Testis (tissue), 3 donors: ENCODE data around the gene ATP1A4. TPM values are rescaled to one million over a fixed set of nuclear protein-coding genes. Genes with fewer than 3 reads are reported as not detected.

Experiments used
- DNase-seq: peaks from one replicate; pipeline ENCODE4 v3.0.0-alpha.2; 2019
- H3K27ac ChIP-seq, 2 donors: fragments of 200-600 bp; sonication (generic); one replicate each; pipeline ENCODE4 v1.5.1; 2019
- H3K27me3 ChIP-seq: fragments of 200-600 bp; sonication (generic); one replicate; pipeline ENCODE4 v1.5.1; 2019
- H3K36me3 ChIP-seq: fragments of 200-600 bp; sonication (generic); one replicate; pipeline ENCODE4 v1.5.1; 2017; ENCODE audit warnings: low read depth; ENCODE audit errors: missing control alignments
- H3K4me1 ChIP-seq: fragments of 200-600 bp; sonication (generic); one replicate; pipeline ENCODE4 v1.5.1; 2019
- H3K4me3 ChIP-seq, 2 donors: fragments of 200-600 bp; sonication (generic); one replicate each; pipeline ENCODE4 v1.5.1; 2017 to 2019
- H3K9me3 ChIP-seq: fragments of 200-600 bp; sonication (generic); one replicate; pipeline ENCODE4 v1.5.1; 2017
- POLR2A ChIP-seq: fragments of 450-650 bp; IDR thresholded peaks from one replicate; pipeline ENCODE4 v1.6.1; 2017; ENCODE audit warnings: antibody characterized with exemption, mild to moderate bottlenecking, moderate library complexity
- WGBS, 2 donors: methylation state at CpG; one replicate each; pipeline ENCODE4 v1.1.5; 2018; 5-methylcytosine and 5-hydroxymethylcytosine counted together
- intact Hi-C: fragments of 100-400 bp; cut with DNase I; formaldehyde crosslinking; loops from one replicate; pipeline ENCODE4 v1.15.1; 2023; ENCODE audit warnings: low total_unique reads
- polyA plus RNA-seq: library from polyadenylated mRNA; stranded (reverse); fragments of 350-450 nt; fragmentation: Illumina TruSeq; extraction: RNeasy Lipid Tissue Mini Kit (QIAGEN cat#74804); gene quantifications from one replicate; pipeline ENCODE4 v1.2.3, GENCODE V29; 2014; ENCODE audit warnings: low read depth, low replicate concordance; ENCODE audit not compliant: insufficient read depth
- total RNA-seq, 2 donors: library from RNA; depleted of rRNA; stranded (reverse); fragments of >200 nt; gene quantifications; one replicate each; pipeline ENCODE4 v1.2.3, GENCODE V29; 2016
- TF ChIP-seq, protein P1 (sequence below), 3 experiments: fragments of 450-650 bp in 2 of 3; fragments of 200-600 bp in 1 of 3; sonication (generic) in 1 of 3; IDR thresholded peaks; one replicate each; pipeline ENCODE4 v1.5.1; 2016 to 2019; ENCODE audit warnings: antibody characterized with exemption in 3 of 3, mild to moderate bottlenecking in 2 of 3, moderate library complexity in 1 of 3

Gene ATP1A4
- total and polyA plus RNA-seq, 3 donors from 2014 or later, result 13.3 to 38.6 (median 23.0) TPM

DNA sequence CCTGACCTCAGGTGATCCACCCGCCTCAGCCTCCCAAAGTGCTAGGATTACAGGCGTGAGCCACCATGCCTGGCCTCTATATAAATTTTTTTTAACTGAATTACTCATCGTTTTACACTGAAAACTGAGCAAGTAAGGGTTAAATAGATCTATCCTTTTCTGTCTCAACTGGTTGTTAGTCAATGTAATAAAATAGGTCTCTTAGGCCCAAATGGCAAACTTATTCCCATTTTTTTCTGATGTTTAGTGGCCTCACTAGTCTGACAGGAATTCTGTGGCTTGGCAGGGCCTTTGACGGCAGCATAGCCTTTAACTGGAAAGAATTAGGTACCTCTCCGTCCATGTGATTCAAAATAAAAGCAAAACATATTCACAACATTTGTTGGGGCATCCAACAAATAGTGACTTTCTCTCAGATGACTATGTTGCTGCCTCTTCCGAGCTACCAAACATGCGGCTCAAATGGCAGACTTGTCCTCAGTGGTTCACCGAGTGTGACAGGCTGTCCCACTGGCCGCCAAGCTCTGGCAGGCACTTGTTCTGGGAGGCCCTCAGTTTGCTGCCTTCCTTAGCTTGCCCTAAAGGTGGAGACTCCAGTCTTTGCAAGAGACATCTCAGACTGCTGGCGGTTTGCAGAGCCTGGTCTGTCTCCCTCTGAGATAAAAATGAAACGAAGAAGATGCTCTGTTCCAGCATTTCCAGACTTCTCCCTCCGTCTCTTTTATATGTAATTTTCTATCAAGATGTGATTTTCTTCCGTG lies 17.4 kb downstream of the ATP1A4 start:
- Histone ChIP-seq H3K4me1 (no peaks in the 10 kb centered on the region), H3K4me3 (no peak overlapping the region), H3K27ac (no peak overlapping the region), H3K27me3 (no peaks in the 10 kb centered on the region), H3K36me3 (no peaks in the 10 kb centered on the region), H3K9me3 (no peaks in the 10 kb centered on the region)
- DNase-seq, result no peak
- 69 to 75% methylated on average over 13 of the region's 13 CpGs for WGBS, 2 donors
- intact Hi-C loops, result no loop called here
- no peak for TF ChIP-seq POLR2A
- TF ChIP-seq, protein P1, sequence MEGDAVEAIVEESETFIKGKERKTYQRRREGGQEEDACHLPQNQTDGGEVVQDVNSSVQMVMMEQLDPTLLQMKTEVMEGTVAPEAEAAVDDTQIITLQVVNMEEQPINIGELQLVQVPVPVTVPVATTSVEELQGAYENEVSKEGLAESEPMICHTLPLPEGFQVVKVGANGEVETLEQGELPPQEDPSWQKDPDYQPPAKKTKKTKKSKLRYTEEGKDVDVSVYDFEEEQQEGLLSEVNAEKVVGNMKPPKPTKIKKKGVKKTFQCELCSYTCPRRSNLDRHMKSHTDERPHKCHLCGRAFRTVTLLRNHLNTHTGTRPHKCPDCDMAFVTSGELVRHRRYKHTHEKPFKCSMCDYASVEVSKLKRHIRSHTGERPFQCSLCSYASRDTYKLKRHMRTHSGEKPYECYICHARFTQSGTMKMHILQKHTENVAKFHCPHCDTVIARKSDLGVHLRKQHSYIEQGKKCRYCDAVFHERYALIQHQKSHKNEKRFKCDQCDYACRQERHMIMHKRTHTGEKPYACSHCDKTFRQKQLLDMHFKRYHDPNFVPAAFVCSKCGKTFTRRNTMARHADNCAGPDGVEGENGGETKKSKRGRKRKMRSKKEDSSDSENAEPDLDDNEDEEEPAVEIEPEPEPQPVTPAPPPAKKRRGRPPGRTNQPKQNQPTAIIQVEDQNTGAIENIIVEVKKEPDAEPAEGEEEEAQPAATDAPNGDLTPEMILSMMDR (IDR thresholded peaks at IDR 0.05), result no peak

DNA sequence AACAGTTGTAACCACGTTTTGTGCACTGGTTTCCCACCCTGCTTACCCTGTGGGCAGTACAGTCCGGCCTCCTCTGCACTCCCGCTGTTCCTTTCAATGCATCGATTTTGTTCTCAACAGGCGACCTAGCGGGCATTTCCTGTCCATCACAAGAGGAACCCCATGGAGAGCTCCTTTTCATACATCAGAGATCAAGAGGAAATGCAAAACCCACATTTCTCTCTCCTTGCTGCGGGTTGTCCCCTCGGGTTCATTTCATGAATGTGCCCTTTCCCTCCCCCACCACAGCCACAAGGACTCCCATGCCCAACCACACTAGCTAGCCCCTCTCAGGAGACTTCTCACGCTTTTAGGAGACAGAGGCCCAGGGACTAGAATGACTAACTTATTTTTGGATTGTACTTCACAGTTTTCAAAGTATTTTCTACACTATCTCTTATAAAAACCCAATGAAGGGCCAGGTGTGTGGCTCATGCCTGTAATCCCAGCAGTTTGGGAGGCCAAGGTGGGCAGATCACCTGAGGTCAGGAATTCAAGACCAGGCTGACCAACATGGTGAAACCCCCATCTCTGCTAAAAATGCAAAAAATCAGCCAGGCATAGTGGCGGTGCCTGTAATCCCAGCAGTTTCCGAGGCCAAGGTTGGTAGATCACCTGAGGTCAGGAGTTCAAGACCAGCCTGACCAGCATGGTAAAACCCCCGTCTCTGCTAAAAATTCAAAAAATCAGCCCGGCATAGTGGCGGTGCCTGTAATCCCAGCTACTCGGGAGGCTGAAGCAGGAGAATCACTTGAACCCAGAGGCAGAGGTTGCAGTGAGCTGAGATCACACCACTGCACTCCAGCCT lies 18.4 kb downstream of the ATP1A4 start:
- Histone ChIP-seq H3K36me3 (no peaks in the 10 kb centered on the region), H3K27me3 (no peaks in the 10 kb centered on the region), H3K27ac (no peak overlapping the region), H3K4me1 (no peaks in the 10 kb centered on the region), H3K4me3 (no peak overlapping the region), H3K9me3 (no peaks in the 10 kb centered on the region)
- TF ChIP-seq POLR2A, result no peak
- TF ChIP-seq, protein P1 (IDR thresholded peaks at IDR 0.05), result no peak
- 66 to 69% methylated on average over 13 to 15 of the region's 15 CpGs for WGBS, 2 donors
- intact Hi-C loops, result no loop called here
- DNase-seq, result no peak

DNA sequence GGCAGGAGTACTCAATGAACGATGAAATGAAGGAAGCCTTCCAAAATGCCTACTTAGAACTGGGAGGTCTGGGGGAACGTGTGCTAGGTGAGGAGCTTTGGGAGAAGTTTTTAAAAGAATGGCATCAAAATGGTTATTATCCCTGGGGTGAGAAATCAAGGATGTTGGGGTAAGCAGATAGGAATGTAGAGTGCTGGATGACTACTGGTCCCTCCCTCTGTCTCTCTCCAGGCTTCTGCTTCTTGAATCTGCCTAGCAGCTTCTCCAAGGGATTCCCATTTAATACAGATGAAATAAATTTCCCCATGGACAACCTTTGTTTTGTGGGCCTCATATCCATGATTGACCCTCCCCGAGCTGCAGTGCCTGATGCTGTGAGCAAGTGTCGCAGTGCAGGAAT lies 20.0 kb downstream of the ATP1A4 start:
- 90 to 93% methylated on average over 4 of the region's 4 CpGs for WGBS, 2 donors
- no peaks in the 10 kb centered on the region for H3K36me3 ChIP-seq
- H3K4me1 ChIP-seq, result peaks cover 2% of the 10 kb centered on the region
- intact Hi-C loops, result no loop called here
- no peaks in the 10 kb centered on the region for H3K27me3 ChIP-seq
- H3K4me3 ChIP-seq, result no peak overlapping the region
- no peak for DNase-seq
- no peak overlapping the region for H3K27ac ChIP-seq
- TF ChIP-seq, protein P1 (IDR thresholded peaks at IDR 0.05), result no peak
- no peak for TF ChIP-seq POLR2A
- no peaks in the 10 kb centered on the region for H3K9me3 ChIP-seq

DNA sequence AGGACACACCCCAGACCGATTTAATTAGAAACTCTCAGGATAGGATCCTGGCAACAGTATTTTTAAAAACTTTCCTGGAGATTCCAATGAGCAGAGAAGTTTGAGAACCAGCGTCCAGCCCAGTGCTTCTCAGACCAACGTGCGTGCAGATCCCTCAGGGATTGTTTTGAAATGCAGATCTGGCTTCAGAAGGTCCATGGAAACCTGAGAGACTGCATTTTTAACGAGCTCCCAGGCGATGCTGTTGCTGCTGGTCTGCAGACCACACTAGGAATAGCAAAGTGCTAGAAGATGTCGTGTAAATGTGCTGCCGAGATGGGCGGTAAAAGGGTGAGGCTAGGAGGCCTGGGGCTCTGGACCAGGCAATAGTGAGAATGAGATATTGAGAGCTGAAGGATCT lies 20.6 kb downstream of the ATP1A4 start:
- H3K36me3 ChIP-seq, result no peaks in the 10 kb centered on the region
- H3K4me1 ChIP-seq, result peaks cover 7% of the 10 kb centered on the region
- H3K9me3 ChIP-seq, result no peaks in the 10 kb centered on the region
- H3K27me3 ChIP-seq, result no peaks in the 10 kb centered on the region
- WGBS, 2 donors, result 67 to 80% methylated on average over 9 of the region's 9 CpGs
- DNase-seq, result no peak
- intact Hi-C loops, result no loop called here
- H3K4me3 ChIP-seq, result no peak overlapping the region
- TF ChIP-seq, protein P1 (IDR thresholded peaks at IDR 0.05), result no peak
- no peak for TF ChIP-seq POLR2A
- H3K27ac ChIP-seq, result no peak overlapping the region
